ENCODE data around the gene SARS2.
"Not testable (repeated sequence)": the region's sequence is repeated elsewhere in the genome, so short reads cannot be mapped to it uniquely, and the experiment has no call there.

Gene SARS2

DNA sequence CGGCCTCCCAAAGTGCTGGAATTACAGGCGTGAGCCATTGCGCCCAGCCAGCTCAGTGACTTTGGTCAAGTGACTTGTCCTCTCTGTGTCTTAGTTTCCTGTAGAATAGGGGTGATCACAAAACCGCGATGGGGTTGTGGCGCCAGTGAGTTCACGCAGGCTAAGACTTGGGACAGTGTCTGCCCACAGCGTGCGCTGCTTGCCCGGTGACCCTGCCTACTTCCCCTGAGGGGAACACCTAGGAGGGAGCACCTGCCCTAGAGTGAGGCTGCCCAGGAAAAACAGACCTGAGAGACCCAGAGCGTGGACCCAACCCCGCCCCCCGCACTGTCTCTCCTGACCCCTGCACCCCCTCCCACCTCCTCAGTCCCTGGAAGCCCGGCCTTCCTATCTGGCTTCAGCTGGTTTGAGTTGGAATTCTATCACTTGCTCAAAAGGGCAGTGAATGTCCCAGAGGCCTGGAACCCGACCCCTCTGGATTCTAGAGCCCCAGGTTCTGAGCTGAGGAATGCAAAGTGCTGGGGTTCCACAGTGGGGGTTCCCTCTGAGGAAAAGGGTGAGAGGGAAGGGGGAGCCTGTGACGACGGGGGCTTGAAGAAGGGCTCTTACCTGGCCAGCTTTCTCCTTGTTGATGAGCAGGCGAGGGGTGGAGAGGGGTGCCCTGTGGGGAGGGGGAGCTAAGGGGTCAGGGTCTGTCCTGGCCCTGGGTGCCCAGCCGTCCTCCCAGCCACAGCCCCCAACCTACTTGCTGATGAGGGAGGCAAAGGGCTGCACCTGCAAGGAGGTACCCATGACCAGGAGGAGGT lies 50.3 kb downstream of the SARS2 start:
- no peak for DNase-seq (ENCODE audit: low read depth)
- TF ChIP-seq, protein P1, sequence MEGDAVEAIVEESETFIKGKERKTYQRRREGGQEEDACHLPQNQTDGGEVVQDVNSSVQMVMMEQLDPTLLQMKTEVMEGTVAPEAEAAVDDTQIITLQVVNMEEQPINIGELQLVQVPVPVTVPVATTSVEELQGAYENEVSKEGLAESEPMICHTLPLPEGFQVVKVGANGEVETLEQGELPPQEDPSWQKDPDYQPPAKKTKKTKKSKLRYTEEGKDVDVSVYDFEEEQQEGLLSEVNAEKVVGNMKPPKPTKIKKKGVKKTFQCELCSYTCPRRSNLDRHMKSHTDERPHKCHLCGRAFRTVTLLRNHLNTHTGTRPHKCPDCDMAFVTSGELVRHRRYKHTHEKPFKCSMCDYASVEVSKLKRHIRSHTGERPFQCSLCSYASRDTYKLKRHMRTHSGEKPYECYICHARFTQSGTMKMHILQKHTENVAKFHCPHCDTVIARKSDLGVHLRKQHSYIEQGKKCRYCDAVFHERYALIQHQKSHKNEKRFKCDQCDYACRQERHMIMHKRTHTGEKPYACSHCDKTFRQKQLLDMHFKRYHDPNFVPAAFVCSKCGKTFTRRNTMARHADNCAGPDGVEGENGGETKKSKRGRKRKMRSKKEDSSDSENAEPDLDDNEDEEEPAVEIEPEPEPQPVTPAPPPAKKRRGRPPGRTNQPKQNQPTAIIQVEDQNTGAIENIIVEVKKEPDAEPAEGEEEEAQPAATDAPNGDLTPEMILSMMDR (IDR thresholded peaks at IDR 0.05; ENCODE audit: low read depth, low read length, missing control alignments), result no peak
- no peak overlapping the region for H3K4me3 ChIP-seq (ENCODE audit: low read depth, low read length)

DNA sequence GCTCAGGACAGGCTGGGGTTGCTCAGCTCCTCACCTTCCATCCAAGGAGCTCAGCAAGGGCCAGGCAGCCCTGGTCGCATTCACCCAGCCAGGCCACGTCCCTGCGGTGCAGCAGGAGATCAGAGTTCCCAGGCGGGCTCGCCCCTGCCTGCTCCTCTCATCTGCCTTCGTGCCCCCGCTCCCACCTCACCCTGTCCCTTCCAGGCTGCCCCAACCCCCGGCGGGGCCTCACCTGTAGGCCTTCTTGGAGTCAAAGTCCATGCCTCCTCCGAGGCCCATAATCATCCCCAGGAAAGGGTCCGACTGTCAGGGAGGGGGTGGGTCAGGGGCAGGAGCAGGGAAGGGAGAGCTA lies 51.2 kb downstream of the SARS2 start:
- TF ChIP-seq, protein P1 (IDR thresholded peaks at IDR 0.05; ENCODE audit: low read depth, low read length, missing control alignments), result no peak
- no peak overlapping the region for H3K4me3 ChIP-seq (ENCODE audit: low read depth, low read length)
- DNase-seq (ENCODE audit: low read depth), result no peak

DNA sequence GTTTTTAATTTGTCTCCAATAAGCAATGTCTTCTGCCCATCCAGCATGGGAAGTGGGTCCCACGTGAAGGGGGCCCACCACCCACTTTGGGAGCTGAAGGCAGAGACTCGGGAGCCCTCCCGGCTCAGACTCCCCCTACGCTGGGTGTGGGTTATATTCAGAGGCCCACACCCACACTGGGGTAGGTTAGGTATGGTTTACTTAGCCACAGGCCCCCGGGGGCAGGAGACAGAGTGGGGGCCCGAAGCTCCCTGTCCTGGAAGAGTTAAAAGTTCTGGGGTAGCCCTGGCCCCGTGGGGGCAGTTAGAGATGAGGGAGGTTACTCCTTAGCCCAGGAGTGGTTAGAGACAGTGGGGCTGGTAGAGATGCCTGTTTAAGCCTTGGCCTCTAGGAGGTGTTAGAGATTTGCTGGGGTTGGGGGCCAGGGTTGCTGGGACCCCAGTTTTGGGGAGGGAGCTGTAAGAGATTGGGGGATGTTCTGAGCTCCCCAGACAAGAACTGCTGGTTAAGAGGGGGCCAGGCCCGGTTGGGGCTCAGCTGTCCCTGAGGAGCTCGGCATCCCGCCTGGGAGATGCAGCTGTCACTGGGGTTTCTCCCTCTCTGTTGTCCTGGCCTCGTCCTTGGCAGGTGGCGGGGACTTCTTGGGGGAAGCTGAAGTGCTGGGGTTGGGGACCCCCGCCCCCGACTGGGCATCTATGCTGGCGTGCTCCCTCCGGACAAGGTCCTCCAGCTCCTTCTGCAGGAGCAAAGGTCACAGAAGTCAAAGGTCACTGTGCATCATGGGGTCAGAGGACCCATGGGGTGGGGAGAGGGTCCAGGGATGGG lies 51.8 kb downstream of the SARS2 start:
- DNase-seq (ENCODE audit: low read depth), result no peak
- TF ChIP-seq, protein P1 (IDR thresholded peaks at IDR 0.05; ENCODE audit: low read depth, low read length, missing control alignments), result no peak
- H3K4me3 ChIP-seq (ENCODE audit: low read depth, low read length), result peak overlapping the region; percentile 83

DNA sequence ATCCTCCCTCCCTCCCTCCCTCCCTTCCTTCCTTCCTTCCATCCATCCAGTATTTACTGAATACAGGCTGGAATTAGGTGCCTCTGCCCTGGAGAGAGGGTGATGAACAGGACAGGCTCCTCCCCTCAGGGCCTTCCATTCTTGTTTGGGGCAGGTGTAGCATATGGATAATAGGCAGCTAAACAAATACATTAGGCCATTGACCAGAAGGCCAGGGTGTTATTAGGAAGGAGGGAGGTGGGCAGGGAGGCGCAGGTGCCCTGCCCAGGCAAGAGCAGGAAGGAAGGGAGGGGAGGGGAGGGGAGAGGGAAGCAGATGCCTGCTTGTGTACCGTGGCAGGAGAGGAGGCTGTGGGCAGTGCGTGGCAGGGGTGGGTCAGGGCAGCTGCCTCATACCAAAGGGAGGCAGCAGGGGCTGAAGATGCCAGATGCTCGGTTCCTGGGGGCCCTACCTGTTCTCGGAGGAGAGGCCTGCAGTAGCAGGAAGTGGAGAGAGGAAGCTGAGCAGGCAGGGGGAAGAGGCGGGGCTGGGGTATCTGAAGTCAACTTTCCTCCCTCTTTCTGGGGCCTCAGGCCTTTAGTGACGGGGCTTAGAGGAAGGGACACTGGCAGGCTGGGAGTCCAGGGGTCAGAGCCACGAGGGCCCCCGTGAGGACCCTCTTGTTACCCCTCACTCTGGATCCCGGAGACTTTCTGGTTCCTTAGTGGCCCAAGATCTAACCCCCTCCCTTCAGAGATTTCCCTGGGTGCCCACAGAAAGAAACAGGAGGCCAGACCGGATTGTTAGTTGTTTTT lies 52.6 kb downstream of the SARS2 start, which contains the start of gene RINL:
Gene RINL (minus strand): TSS at position 495 of the 794 bp plus-strand sequence. CDS start 1,533 bp downstream, outside the sequence.
- peak within 1 kb of the TSS; percentile 83 for H3K4me3 ChIP-seq (ENCODE audit: low read depth, low read length)
- TF ChIP-seq, protein P1 (IDR thresholded peaks at IDR 0.05; ENCODE audit: low read depth, low read length, missing control alignments), result no peak
- peak; percentile 49 for DNase-seq (ENCODE audit: low read depth)

DNA sequence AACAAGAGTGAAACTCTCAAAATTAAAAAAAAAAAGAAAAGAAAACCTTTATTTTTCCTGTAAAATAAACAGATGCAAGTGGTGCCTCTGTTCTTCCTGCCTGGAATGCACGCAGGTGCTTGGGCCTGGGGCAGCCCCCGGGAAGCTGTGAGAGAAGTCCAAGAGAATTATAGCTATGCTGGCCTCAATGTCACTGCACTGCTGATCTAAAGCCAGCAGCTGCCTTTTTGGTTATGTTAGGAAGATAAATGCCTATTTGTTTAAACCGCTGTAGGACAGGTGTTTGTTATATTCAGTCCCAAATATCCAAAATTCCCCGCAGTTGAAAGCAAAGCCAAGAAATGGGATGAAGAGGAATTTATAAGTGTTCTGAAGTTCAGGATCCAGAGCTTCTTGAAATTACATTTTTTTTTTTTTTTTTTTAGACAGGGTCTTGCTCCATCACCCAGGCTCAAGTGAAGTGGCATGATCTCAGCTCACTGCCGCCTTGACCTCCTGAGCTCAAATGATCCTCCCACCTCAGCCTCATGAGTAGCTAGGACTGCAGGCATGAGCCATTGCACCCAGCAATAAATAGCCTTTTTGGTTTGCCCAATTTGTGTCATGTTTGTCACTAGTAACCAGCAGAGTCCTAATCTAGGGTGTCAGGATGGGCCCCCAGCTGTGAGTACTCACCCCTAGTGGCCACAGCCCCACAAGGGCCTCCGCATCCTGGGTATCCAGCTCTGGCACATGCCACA lies 54.7 kb downstream of the SARS2 start:
- TF ChIP-seq, protein P1 (IDR thresholded peaks at IDR 0.05; ENCODE audit: low read depth, low read length, missing control alignments), result no peak
- no peak for DNase-seq (ENCODE audit: low read depth)
- no peak overlapping the region for H3K4me3 ChIP-seq (ENCODE audit: low read depth, low read length)

DNA sequence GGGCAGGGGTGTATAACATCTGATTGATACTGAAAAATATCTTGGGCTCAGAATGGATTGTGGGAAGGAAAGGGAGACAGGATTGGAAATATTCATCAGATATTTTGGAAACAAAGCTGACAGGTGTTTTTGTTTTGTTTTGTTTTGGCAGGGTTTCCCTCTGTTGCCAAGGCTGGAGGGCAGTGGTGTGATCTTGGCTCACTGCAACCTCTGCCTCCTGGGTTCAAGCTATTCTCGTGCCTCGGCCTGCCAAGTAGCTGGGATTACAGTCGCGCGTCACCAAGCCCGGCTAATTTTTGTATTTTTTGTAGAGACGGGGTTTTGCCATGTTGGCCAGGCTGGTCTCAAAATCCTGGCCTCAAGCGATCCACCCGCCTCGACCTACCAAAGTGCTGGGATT lies 57.2 kb downstream of the SARS2 start:
- not testable (repeated sequence) for DNase-seq (ENCODE audit: low read depth); H3K4me3 ChIP-seq (ENCODE audit: low read depth, low read length)
